GM19467 (cell line): Measurements from ENCODE around the gene FILIP1.
"Not testable (repeated sequence)": the region's sequence is repeated elsewhere in the genome, so short reads cannot be mapped to it uniquely, and the experiment has no call there.

Source experiments
- ATAC-seq: cut with Tn5 transposase; IDR thresholded peaks from one replicate; pipeline ENCODE4 v1.9.1; 2021; ENCODE audit warnings: mild to moderate bottlenecking, moderate library complexity; ENCODE audit not compliant: unreplicated experiment

Gene FILIP1

GRCh38 chr6:75424618-75425548 lies 68.7 kb downstream of the FILIP1 start:
- no peak for ATAC-seq

- no peak for ATAC-seq
These were observed 70.2 kb downstream of the FILIP1 start for GRCh38 chr6:75423386-75423785.

GRCh38 chr6:75422024-75422639 lies 71.5 kb downstream of the FILIP1 start:
- no peak for ATAC-seq

- no peak for ATAC-seq
These were observed 72.1 kb downstream of the FILIP1 start for GRCh38 chr6:75421316-75422023.

GRCh38 chr6:75419980-75420379 lies 73.6 kb downstream of the FILIP1 start:
- ATAC-seq, result no peak

GRCh38 chr6:75419416-75419815 lies 74.2 kb downstream of the FILIP1 start:
- no peak for ATAC-seq

GRCh38 chr6:75418233-75418632 lies 75.4 kb downstream of the FILIP1 start:
- peak; percentile 78 for ATAC-seq

GRCh38 chr6:75416443-75416842 lies 77.2 kb downstream of the FILIP1 start:
- ATAC-seq, result no peak

GRCh38 chr6:75415804-75416203 lies 77.8 kb downstream of the FILIP1 start:
- no peak for ATAC-seq

- no peak for ATAC-seq
These were observed 79.1 kb downstream of the FILIP1 start for GRCh38 chr6:75414445-75415021.

- ATAC-seq, result no peak
These were observed 80.5 kb downstream of the FILIP1 start for GRCh38 chr6:75412969-75413662.

- ATAC-seq, result not testable (repeated sequence)
These were observed 83.0 kb downstream of the FILIP1 start for GRCh38 chr6:75410564-75410963.

- no peak for ATAC-seq
These were observed 83.7 kb downstream of the FILIP1 start for GRCh38 chr6:75409928-75410327.

GRCh38 chr6:75409286-75409685 lies 84.3 kb downstream of the FILIP1 start:
- ATAC-seq, result no peak

- no peak for ATAC-seq
These were observed 90.0 kb downstream of the FILIP1 start for GRCh38 chr6:75403563-75404080.

- no peak for ATAC-seq
These were observed 91.3 kb downstream of the FILIP1 start for GRCh38 chr6:75402296-75402695.

GRCh38 chr6:75397656-75398465 lies 95.7 kb downstream of the FILIP1 start:
- ATAC-seq, result no peak

- no peak for ATAC-seq
These were observed 96.4 kb downstream of the FILIP1 start for GRCh38 chr6:75397171-75397570.

GRCh38 chr6:75396005-75396800 lies 97.4 kb downstream of the FILIP1 start:
- no peak for ATAC-seq
